Skeletal muscle satellite cell (primary cell): Measurements from ENCODE around the gene THTPA.
"Not testable (repeated sequence)": the region's sequence is repeated elsewhere in the genome, so short reads cannot be mapped to it uniquely, and the experiment has no call there.

Experiments
- H3K27me3 ChIP-seq: 2 replicates; pipeline ENCODE4 v1.7.0; 2013; ENCODE audit warnings: low read length; ENCODE audit not compliant: control insufficient read depth, insufficient read depth
- H3K36me3 ChIP-seq: 2 replicates; pipeline ENCODE4 v1.7.0; 2013; ENCODE audit warnings: mild to moderate bottlenecking, control low read depth, low read length; ENCODE audit not compliant: insufficient read depth
- H3K4me1 ChIP-seq: 2 replicates; pipeline ENCODE4 v1.7.0; 2013; ENCODE audit warnings: low read length; ENCODE audit not compliant: control insufficient read depth, insufficient read depth
- H3K4me2 ChIP-seq: 2 replicates; pipeline ENCODE4 v1.7.0; 2013; ENCODE audit warnings: mild to moderate bottlenecking, low read length
- H3K4me3 ChIP-seq: 2 replicates; pipeline ENCODE4 v1.7.0; 2013; ENCODE audit warnings: low read length
- H3K9ac ChIP-seq: 2 replicates; pipeline ENCODE4 v1.7.0; 2013; ENCODE audit warnings: mild to moderate bottlenecking, low read depth, low read length, moderate library complexity
- H3K9me3 ChIP-seq: replicated peaks from 2 replicates; pipeline ENCODE4 v1.7.0; 2013; ENCODE audit warnings: mild to moderate bottlenecking, control low read depth, low read length

Gene THTPA

DNA sequence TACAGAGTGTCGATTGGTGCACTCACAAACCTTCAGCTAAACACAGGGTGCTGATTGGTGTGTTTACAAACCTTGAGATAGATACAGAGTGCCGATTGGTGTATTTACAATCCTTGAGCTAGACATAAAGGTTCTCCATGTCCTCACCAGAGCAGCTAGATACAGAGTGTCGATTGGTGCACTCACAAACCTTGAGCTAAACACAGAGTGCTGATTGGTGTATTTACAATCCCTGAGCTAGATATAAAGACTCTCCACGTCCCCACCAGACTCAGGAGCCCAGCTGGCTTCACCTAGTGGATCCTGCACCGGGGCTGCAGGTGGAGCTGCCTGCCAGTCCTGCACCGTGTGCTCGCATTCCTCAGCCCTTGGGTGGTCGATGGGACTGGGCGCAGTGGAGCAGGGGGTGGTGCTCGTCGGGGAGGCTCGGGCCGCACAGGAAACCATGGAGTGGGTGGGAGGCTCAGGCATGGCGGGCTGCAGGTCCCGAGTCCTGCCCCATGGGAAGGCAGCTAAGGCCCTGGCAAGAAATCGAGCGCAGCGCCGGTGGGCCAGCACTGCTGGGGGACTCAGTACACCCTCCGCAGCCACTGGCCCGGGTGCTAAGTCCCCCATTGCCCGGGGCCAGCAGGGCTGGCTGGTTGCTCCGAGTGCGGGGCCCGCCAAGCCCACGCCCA, 28.6 kb downstream of the THTPA start:
- H3K4me1 ChIP-seq, H3K36me3 ChIP-seq, H3K9ac ChIP-seq, H3K9me3 ChIP-seq, H3K4me2 ChIP-seq, H3K4me3 ChIP-seq: not testable (repeated sequence)
- H3K27me3 ChIP-seq: peaks cover 23% of the 10 kb centered on the region

DNA sequence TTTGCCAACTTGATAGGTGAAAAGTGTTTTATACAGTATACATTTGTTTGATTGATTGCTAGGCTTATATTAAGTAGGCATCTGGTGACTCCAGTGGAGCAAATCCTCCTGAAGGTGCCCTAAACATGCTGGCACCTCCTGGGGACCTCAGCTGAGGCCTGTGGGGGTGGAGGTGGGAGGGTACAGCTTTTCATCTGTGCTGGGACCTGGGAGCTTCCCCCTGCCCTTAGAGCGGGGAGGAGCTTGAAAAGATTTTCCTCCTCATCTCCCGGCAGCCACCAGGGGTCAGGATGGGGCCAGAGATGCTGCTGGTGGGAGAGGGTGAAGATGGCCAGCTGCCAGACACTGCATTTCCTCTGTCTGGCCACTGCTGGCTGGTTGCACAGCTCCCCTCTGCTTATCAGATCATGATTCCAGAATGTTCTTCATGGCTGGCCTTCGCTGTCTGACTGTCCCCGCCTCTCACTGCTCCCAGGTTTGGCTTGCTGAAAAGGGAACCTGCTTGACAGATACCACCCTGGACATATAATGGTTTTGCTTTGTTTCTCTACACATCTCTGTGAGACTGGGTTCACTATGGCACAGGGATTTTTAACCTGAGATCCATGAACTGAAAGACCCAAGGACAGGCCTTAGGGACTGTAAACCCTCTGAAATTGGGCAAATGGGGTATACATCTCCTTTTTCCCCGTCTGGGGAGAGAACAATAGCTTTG, 33.0 kb downstream of the THTPA start:
- no peak overlapping the region for H3K9ac ChIP-seq
- H3K4me2 ChIP-seq: no peak overlapping the region
- H3K4me1 ChIP-seq: peaks cover 4% of the 10 kb centered on the region
- no peaks in the 10 kb centered on the region for H3K9me3 ChIP-seq
- no peaks in the 10 kb centered on the region for H3K36me3 ChIP-seq
- peaks cover 6% of the 10 kb centered on the region for H3K27me3 ChIP-seq
- no peak overlapping the region for H3K4me3 ChIP-seq

DNA sequence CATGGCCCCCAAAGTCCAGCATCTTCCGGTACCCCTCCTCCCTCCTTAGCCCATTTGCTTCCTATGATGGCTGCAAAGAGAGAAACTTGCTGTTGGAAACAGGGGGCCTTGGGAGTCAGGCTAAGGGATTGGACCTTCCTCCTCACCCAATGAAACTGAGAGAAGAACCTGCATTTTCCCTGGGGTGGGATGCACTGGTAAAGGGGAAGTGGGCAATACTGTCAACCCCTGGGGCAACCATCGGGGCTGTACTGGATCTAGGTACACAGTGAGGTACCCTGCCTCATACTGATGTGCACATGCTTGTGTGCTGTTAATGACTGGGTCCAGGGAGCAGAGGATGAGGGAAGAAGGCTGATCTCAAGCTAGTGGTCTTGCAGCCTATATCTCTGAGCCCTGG, 33.5 kb downstream of the THTPA start:
- peaks cover 6% of the 10 kb centered on the region for H3K27me3 ChIP-seq
- no peak overlapping the region for H3K9ac ChIP-seq
- H3K4me3 ChIP-seq: no peak overlapping the region
- H3K36me3 ChIP-seq: no peaks in the 10 kb centered on the region
- H3K4me2 ChIP-seq: no peak overlapping the region
- H3K9me3 ChIP-seq: no peaks in the 10 kb centered on the region
- peaks cover 4% of the 10 kb centered on the region for H3K4me1 ChIP-seq

DNA sequence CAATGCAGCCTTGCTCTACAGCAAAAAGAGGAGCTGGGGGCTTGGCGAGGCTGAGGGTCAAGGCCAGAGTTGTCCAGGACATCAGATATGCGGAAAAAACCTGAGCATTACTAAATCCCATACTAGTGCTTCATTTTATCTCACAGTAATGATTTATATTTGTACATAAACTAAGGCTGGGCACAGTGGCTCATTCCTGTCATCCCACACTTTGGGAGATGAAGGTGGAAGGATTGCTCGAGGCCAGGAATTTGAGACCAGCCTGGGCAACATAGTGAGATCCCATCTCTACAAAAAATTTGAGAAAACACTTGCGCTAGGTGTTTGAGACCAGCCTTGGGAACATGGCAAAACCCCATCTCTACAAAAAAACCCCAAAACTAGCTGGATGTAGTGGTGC, 34.1 kb downstream of the THTPA start:
- H3K9ac ChIP-seq: no peak overlapping the region
- no peaks in the 10 kb centered on the region for H3K36me3 ChIP-seq
- H3K27me3 ChIP-seq: peaks cover 6% of the 10 kb centered on the region
- H3K4me3 ChIP-seq: no peak overlapping the region
- H3K4me1 ChIP-seq: peaks cover 4% of the 10 kb centered on the region
- H3K9me3 ChIP-seq: no peaks in the 10 kb centered on the region
- no peak overlapping the region for H3K4me2 ChIP-seq

DNA sequence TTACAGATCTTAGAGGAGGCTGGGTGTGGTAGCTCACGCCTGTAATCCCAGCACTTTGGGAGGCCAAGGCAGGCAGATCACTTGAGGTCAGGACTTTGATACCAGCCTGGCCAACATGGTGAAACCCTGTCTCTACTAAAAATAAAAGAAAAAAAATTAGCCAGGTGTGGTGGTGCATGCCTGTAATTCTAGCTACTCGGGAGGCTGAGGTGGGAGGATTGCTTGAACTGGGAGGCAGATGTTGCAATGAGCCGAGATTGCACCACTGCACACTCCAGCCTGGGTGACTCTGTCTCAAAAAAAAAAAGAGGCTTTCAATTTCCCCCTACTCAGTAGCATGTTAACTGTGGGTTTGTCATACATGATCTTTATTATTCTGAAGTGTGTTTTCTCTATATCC, 38.1 kb downstream of the THTPA start:
- H3K4me1 ChIP-seq, H3K4me2 ChIP-seq, H3K27me3 ChIP-seq, H3K4me3 ChIP-seq, H3K36me3 ChIP-seq, H3K9me3 ChIP-seq, H3K9ac ChIP-seq: not testable (repeated sequence)

DNA sequence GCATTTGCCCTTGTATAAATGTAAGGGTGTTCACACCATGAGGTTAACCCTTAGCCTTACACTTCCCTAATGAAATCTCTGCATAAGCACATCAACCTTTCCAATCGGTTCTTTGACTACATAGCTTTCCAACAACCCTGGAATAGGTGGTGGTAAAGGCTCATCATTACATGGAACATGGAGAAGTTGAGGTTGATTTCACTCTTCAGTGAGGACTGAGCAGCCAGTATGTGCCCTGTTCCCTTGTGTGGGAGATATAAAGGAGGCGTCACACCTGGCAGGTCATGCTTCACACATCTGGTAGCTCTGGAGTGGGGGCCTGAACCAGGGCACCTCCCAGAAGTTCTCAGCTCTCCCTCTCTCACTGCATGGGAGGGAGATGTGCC, 44.2 kb downstream of the THTPA start:
- H3K27me3 ChIP-seq: peaks cover 4% of the 10 kb centered on the region
- H3K4me2 ChIP-seq: no peak overlapping the region
- no peaks in the 10 kb centered on the region for H3K36me3 ChIP-seq
- no peak overlapping the region for H3K4me3 ChIP-seq
- no peaks in the 10 kb centered on the region for H3K4me1 ChIP-seq
- no peaks in the 10 kb centered on the region for H3K9me3 ChIP-seq
- no peak overlapping the region for H3K9ac ChIP-seq

DNA sequence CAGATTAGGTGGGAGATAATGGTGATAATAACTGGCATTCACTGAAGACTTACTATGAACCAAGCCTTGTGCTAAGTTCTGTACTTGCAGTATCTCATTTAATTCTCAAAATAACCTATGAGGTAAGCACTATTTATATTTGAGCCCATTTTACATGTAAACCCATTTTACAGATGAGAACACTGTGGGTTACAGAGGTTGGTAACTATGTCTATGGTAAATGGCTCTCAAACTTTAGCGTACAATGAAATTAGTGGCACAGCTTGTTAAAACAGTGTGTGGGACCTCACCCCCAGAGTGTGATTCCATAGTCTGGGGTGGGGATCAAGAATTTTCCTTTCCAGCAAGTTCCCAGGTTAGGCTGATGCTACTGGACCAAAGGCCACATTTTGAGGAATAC, 44.7 kb downstream of the THTPA start:
- Histone ChIP-seq H3K9ac (no peak overlapping the region), H3K4me2 (no peak overlapping the region), H3K36me3 (no peaks in the 10 kb centered on the region)

DNA sequence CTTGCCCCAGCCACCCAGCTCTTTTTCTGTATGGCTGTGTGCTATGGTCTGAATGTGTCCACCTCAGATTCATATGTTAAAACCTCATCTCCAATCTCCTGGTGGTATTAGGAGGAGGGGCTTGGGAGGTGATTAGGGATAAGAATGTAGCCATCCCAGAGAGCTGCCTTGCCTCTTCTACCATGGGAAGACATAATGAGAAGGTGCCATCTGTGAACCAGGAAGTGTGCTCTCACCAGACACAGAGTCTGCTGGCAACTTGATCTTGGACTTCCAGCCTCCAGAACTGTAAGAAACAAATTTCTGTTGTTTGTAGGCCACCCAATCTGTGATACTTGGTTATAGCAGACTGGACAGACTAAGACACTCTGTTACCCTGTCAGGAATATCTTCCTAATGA, 45.4 kb downstream of the THTPA start:
- no peak overlapping the region for H3K4me2 ChIP-seq
- no peak overlapping the region for H3K4me3 ChIP-seq
- H3K9me3 ChIP-seq: no peaks in the 10 kb centered on the region
- peaks cover 5% of the 10 kb centered on the region for H3K27me3 ChIP-seq
- no peaks in the 10 kb centered on the region for H3K36me3 ChIP-seq
- no peak overlapping the region for H3K9ac ChIP-seq
- no peaks in the 10 kb centered on the region for H3K4me1 ChIP-seq

More for the DNA sequence above, 44.7 kb downstream of the THTPA start:
- H3K4me1 ChIP-seq: no peaks in the 10 kb centered on the region
- H3K4me3 ChIP-seq: no peak overlapping the region
- no peaks in the 10 kb centered on the region for H3K9me3 ChIP-seq
- H3K27me3 ChIP-seq: peaks cover 4% of the 10 kb centered on the region

DNA sequence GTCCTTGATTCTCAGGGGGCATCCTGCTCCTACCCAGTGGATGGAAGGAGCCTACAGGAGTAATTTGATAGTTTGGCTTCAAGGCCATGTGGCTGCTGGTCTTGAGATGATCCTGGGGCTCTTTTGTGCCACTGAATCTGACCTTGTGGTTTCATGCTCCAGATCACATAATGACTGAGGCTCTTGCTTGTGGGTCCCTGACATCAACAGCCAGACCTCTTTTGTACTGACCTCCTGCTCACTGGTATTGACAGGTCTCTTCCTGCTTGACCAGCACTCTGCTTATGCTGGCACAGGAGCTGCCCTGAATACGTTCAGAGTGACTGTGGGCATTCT, 45.7 kb downstream of the THTPA start:
- Histone ChIP-seq H3K4me3 (no peak overlapping the region), H3K27me3 (peaks cover 7% of the 10 kb centered on the region), H3K9ac (no peak overlapping the region), H3K4me1 (no peaks in the 10 kb centered on the region), H3K4me2 (no peak overlapping the region), H3K36me3 (no peaks in the 10 kb centered on the region), H3K9me3 (no peaks in the 10 kb centered on the region)

DNA sequence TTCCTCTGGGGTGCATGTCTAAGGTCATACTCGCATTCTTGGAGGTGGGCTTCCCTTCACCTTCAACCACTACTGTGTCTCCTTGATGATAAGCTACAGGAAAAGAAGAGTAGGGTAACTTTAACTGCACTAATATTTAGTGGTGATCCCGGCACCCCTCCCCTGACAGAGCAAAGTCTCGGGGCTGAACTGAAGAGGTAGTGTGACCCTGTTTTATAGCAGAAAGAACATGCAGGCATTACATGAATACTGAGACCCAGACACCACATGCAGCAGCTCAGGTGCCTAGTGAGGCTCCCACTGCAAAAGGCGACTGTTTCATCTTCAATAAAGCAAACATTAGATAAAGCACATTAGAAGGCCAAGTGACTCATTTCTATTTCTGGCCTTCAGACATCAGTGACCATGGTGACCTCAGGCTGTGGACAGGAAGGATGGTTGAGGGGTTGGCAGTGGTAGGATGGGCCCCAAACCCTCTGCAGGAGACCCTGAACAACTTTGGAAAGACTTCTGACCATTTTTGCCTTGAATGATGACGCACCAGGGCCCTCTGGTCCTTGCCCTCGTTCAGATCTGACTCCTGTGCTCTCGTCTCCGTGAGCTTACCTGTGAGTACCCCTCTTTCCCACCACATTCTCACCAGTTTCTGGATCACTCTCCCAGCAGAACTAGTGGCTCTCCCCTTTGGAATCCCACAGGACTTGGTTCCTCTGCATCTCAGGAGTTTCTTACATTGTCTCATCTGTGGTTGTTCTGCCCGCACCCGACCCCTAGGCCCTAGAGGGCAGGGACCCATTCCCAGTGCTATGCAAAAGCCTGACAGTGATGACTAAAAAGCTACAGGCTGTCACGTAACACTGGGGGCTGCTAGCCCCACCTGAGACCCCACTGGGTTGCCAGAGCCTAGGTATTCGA, 46.4 kb downstream of the THTPA start:
- H3K9ac ChIP-seq: no peak overlapping the region
- H3K9me3 ChIP-seq: no peaks in the 10 kb centered on the region
- H3K4me2 ChIP-seq: no peak overlapping the region
- H3K36me3 ChIP-seq: no peaks in the 10 kb centered on the region
- no peaks in the 10 kb centered on the region for H3K4me1 ChIP-seq
- H3K27me3 ChIP-seq: peaks cover 10% of the 10 kb centered on the region
- H3K4me3 ChIP-seq: no peak overlapping the region

DNA sequence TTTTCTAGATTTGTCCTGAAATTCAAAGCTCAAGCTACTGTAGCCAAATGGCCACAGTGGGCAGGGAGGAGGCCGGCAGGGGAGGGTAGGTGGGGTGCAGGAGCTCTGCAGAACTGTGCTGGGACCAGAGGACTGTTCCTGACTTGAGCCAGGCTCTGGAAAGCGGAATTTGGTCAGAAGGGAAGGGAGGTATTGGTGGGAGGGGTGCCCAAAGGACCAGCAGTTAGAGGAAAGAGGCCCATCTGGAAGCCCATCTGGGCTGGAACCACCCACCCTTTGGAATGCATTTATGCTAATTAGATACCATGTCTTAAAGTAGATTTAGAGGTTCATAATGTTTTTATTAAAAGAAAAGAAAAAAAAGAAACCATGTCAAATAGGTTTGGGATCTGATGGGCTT, 47.0 kb downstream of the THTPA start:
- Histone ChIP-seq H3K4me2 (no peak overlapping the region), H3K9ac (no peak overlapping the region), H3K4me1 (no peaks in the 10 kb centered on the region), H3K36me3 (no peaks in the 10 kb centered on the region), H3K4me3 (no peak overlapping the region), H3K27me3 (peaks cover 12% of the 10 kb centered on the region), H3K9me3 (no peaks in the 10 kb centered on the region)
